Left ventricle myocardium superior (tissue), 1 donor: ENCODE data around the gene MAPKAPK2. TPM values are rescaled to one million over a fixed set of nuclear protein-coding genes. Genes with fewer than 3 reads are reported as not detected.

Experiments used
- ATAC-seq: fragments of 200-7000 bp; cut with Tn5 transposase; one replicate; pipeline ENCODE4 v1.9.1; 2020; ENCODE audit warnings: mild to moderate bottlenecking, moderate library complexity
- DNase-seq: peaks from one replicate; pipeline ENCODE4 v3.0.0-alpha.2; 2020
- intact Hi-C: fragments of 100-400 bp; cut with micrococcal nuclease; formaldehyde crosslinking; loops from one replicate; pipeline ENCODE4 v1.11.0; 2022
- total RNA-seq: library from RNA; stranded (reverse); fragmentation: NEBNext Ultra II Directional; extraction: Animal tissue kit (Norgen Biotek cat#: 25700); gene quantifications from one replicate; pipeline ENCODE4 v1.2.1, GENCODE V29; 2021
- donor health status: DM: no; HTN: yes; CAD: no; lungs with severe emphysema.

MAPKAPK2 gene
- total RNA-seq, 1 donor from 2014 or later, result 228 TPM

- no peak for DNase-seq
- ATAC-seq, result peak; percentile 52
- intact Hi-C loops, result no loop called here
Measured at GRCh38 chr1:206696812-206697585, 12.3 kb downstream of the MAPKAPK2 start.

GRCh38 chr1:206698011-206698410, 13.3 kb downstream of the MAPKAPK2 start:
- ATAC-seq, result no peak
- intact Hi-C loops, result no loop called here

GRCh38 chr1:206699000-206699586, 14.4 kb downstream of the MAPKAPK2 start:
- ATAC-seq, result no peak
- intact Hi-C loops, result no loop called here
- DNase-seq, result no peak

More at GRCh38 chr1:206698011-206698410, 13.3 kb downstream of the MAPKAPK2 start:
- no peak for DNase-seq

GRCh38 chr1:206699626-206700025, 14.9 kb downstream of the MAPKAPK2 start:
- intact Hi-C loops, result no loop called here
- ATAC-seq (peak; percentile 47), DNase-seq (no peak)

- DNase-seq, result no peak
- intact Hi-C loops, result no loop called here
- ATAC-seq, result peak; percentile 17
Measured at GRCh38 chr1:206700445-206701036, 15.8 kb downstream of the MAPKAPK2 start.

- ATAC-seq, result no peak
- intact Hi-C loops, result no loop called here
- DNase-seq, result no peak
Measured at GRCh38 chr1:206702260-206702659, 17.6 kb downstream of the MAPKAPK2 start.

GRCh38 chr1:206702803-206703202, 18.1 kb downstream of the MAPKAPK2 start:
- no peak for ATAC-seq
- no peak for DNase-seq
- intact Hi-C loops, result no loop called here

GRCh38 chr1:206703661-206704060, 19.0 kb downstream of the MAPKAPK2 start:
- intact Hi-C loops, result no loop called here
- ATAC-seq (no peak), DNase-seq (no peak)

- ATAC-seq (no peak), DNase-seq (no peak)
- intact Hi-C loops, result no loop called here
Measured at GRCh38 chr1:206704226-206704625, 19.5 kb downstream of the MAPKAPK2 start.

- intact Hi-C loops, result no loop called here
- ATAC-seq (peak; percentile 45), DNase-seq (peak; percentile 47)
Measured at GRCh38 chr1:206705191-206705590, 20.5 kb downstream of the MAPKAPK2 start.

- DNase-seq, result no peak
- ATAC-seq, result peak; percentile 13
- intact Hi-C loops, result no loop called here
Measured at GRCh38 chr1:206705726-206706297, 21.1 kb downstream of the MAPKAPK2 start.

- DNase-seq, result no peak
- peak; percentile 6 for ATAC-seq
Measured at GRCh38 chr1:206706298-206706791, 21.6 kb downstream of the MAPKAPK2 start.

GRCh38 chr1:206706806-206707366, 22.2 kb downstream of the MAPKAPK2 start:
- DNase-seq (no peak), ATAC-seq (no peak)
- intact Hi-C loops, result no loop called here

More at GRCh38 chr1:206706298-206706791, 21.6 kb downstream of the MAPKAPK2 start:
- intact Hi-C loops, result no loop called here

GRCh38 chr1:206708058-206708457, 23.4 kb downstream of the MAPKAPK2 start:
- no peak for DNase-seq

GRCh38 chr1:206708882-206709281, 24.2 kb downstream of the MAPKAPK2 start:
- intact Hi-C loops, result no loop called here
- ATAC-seq, result peak; percentile 50

More at GRCh38 chr1:206708058-206708457, 23.4 kb downstream of the MAPKAPK2 start:
- intact Hi-C loops, result no loop called here
- peak; percentile 47 for ATAC-seq

GRCh38 chr1:206709322-206709721, 24.6 kb downstream of the MAPKAPK2 start:
- intact Hi-C loops, result no loop called here
- no peak for DNase-seq
- ATAC-seq, result no peak

More at GRCh38 chr1:206708882-206709281, 24.2 kb downstream of the MAPKAPK2 start:
- no peak for DNase-seq

GRCh38 chr1:206709772-206710459, 25.2 kb downstream of the MAPKAPK2 start:
- intact Hi-C loops, result no loop called here
- DNase-seq, result no peak
- ATAC-seq, result no peak

- intact Hi-C loops, result no loop called here
- DNase-seq (no peak), ATAC-seq (no peak)
Measured at GRCh38 chr1:206710460-206710823, 25.7 kb downstream of the MAPKAPK2 start.

- intact Hi-C loops, result no loop called here
- no peak for ATAC-seq
- no peak for DNase-seq
Measured at GRCh38 chr1:206713070-206713469, 28.4 kb downstream of the MAPKAPK2 start.
